Stimulated activated CD8-positive, alpha-beta memory T cell treated with anti-CD3 and anti-CD28 coated beads, Interleukin-15, amount 100 ng/mL, for 48 hours (primary cell): ENCODE measurements around the gene CYB5R4.

ENCODE experiments used
- DNase-seq, 2 donors: peaks; one replicate each; pipeline ENCODE4 v3.0.0-alpha.2; 2020; ENCODE audit warnings: low read depth in 2 of 2

Gene CYB5R4

DNA sequence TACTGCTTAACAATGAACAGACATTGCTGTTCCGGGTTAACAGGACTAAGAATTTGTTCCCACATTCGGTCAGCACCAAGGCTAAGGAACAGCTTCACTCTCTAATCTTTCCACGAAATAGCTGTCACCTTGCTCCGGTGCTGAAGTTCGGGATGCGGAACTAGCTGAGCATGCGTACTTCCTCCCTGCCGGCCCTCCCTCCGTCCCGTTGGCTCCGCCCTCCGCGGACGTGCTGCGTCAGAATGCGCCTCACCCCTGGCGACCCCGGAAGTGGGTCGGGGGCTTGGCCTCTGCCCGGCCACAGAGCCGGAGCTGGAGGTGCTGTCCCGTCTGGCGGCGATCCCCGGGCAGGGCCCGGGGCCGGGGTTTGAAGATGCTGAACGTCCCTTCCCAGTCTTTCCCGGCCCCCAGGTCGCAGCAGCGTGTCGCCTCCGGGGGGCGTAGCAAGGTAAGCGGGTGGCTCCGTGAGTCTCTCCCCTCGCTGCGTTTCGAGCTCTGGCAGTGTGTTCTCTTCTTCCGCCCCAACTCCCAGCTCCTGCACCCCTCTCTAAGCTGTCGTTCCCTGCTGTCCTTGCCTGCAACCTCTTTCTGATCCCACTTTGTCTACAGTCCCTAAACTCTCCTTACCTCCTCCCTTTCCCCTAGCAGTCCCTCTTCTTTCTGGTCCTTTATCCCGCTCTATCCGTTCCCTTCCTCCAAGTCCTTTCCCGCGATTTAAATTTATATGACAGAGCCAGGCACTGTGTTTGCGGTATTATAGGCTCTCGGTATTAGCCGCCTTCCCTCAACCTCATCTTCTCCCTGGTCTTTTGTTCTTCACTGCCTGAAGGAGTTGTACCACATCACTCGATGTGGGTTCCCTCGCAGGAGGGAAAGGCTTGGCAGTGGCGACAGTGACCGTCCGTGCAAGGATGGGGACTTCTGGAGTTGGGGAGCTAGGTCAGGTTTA lies at the start of gene CYB5R4:
CYB5R4 (plus strand) TSS at position 280 of the 949 bp plus-strand sequence; CDS start at position 374, 94 bp downstream.
- peak; percentile 90 to 91 for DNase-seq

- no peak for DNase-seq
Measured at GRCh38 chr6:83812595-83812994, 46.9 kb upstream of the CYB5R4 start.

DNA sequence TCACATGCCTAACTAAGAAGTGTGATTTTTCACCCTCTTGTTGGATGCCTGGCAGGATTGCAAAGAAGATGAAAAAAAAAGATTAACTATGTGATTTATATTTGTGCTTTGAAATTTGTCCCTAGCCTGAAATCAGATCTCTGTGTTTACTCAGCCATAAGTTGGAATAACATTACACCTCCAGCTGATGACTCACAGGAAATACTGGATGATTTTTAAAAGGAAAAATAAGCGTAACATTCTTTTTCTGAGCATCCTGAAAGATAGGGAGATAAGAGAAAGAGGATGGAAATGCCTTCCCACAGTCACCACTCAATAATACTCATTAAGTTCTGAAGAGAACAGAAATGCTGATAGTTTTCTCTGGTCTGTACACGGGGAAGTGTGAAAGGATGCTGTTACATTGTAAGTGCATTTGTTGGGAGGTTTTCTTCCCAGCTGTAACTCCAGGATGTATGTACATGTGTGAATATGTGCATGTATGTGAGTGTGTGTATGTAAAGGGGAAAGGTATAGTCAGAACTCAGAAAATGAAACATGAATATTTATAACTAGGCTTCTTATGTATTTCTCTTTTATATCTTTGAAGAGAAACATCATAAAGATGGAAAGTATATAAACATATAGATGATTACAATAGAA lies 43.7 kb upstream of the CYB5R4 start:
- DNase-seq: no peak

DNA sequence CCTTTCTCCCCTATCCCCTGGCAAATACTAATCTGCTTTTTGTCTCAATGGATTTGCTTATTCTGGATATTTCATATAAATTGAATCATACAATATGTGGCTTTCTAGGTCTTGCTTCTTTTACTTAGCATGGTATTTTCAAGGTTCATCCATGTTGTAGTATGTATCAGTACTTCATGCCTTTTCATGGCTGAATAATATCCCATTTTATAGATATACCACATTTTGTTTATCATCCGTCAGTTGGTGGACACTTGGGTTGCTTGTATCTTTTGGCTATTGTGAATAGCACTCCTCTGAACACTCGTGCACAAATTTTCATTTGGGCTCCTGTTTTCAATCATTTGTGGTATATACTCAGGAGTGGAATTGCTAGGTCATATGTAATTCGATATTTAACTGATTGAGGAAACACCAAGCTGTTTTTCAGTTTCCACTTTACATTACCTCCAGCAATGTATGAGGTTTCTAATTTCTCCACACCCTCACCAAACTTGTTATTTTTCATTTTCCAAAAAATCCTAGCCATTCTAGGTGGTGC lies 36.8 kb upstream of the CYB5R4 start:
- DNase-seq: no peak

- no peak for DNase-seq
Measured at GRCh38 chr6:83824388-83824801, 35.1 kb upstream of the CYB5R4 start.

GRCh38 chr6:83824831-83825230 lies 34.7 kb upstream of the CYB5R4 start:
- DNase-seq: no peak

- no peak for DNase-seq
Measured at GRCh38 chr6:83827050-83827449, 32.4 kb upstream of the CYB5R4 start.

DNA sequence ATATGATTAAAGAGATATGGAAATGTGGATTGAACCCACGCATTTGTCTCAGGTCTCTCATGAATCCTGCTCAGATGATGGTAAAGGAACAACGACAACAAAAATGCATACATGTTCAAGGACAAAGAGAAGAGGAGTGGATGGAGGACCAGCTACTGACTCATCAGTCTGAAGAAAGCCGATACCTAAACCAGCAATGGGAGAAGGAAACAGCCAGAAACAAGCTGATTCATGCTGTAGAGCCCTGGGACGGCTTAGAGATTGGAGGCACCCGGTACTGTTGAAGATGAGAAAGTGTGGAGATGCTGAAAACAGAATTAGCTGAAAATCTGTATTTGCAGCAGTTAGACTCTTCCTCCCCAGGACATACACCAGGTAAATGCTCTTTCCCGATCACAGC lies 20.8 kb upstream of the CYB5R4 start:
- DNase-seq: no peak

- DNase-seq: no peak
Measured at GRCh38 chr6:83844170-83844569, 15.3 kb upstream of the CYB5R4 start.

DNA sequence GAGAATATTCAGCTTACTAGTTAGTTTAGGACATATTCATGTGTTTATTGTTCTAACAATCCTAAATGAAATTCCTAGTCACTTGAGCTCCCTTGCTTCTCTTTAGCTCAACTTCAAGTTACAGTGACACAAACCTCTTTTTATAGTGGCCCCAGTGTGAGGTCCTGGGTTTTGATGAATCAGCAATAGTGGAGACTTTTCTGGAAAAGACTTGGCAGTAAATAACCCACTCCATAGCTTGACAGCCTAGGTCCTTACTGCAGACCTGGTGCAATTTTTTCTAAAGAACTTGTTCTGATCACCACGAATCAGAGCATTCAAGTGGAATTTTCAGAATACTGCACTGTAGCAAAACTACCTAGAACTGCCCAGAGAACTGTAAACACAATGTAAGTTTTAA lies 13.2 kb upstream of the CYB5R4 start:
- DNase-seq: no peak

GRCh38 chr6:83847179-83847578 lies 12.3 kb upstream of the CYB5R4 start:
- DNase-seq: no peak

- DNase-seq: no peak
Measured at GRCh38 chr6:83849127-83849526, 10.4 kb upstream of the CYB5R4 start.

- no peak for DNase-seq
Measured at GRCh38 chr6:83849610-83850009, 9.9 kb upstream of the CYB5R4 start.

- no peak for DNase-seq
Measured at GRCh38 chr6:83852528-83853177, 6.8 kb upstream of the CYB5R4 start.

GRCh38 chr6:83853178-83854000 lies 6.1 kb upstream of the CYB5R4 start, which contains the start of gene RIPPLY2:
Gene RIPPLY2 (plus strand): TSS chr6:83853360. CDS start chr6:83853417, 57 bp downstream.
- DNase-seq: no peak

DNA sequence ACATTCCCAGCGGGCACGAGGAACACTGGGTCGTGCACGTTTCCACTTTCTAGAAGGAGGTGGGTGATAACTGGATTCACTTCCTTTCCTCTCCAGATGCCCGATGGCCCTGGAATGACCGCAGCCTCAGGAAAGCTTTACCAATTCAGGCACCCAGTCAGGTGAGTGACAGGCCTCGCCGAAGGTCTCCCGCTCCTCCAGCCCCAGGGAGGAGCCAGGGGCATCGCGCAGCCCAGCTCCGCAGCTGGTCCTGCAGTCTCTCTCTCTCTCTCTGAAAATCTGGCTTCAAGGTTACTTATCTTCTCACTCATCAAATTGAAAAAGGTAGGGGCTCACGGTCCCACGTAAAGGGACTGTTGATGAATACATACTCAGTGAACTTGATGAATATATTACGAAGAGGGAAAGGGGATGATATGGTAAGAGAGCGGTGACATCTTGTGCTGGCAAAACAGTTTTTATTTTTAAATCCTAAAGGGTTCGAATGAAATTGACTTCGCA lies 5.4 kb upstream of the CYB5R4 start:
- no peak for DNase-seq

DNA sequence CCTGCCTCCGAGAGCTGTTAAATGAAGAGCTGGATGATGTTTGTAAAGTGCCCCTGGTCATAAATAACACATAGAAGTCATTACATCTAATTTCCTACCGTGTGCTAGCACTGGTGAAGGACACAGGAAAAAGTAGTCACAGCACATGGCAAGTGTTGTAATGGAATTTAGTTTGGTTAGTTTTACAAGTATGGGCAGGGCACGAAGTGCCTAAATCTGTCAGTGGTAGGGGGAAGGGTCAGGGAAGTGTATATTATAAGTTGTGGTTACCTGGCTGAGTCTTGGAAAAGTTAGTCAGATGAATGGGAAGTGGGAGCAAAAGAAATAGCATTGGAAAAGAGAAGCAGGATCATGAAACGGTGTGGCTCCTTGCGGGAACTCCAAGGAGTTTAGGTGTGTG lies 4.7 kb upstream of the CYB5R4 start:
- DNase-seq: no peak

DNA sequence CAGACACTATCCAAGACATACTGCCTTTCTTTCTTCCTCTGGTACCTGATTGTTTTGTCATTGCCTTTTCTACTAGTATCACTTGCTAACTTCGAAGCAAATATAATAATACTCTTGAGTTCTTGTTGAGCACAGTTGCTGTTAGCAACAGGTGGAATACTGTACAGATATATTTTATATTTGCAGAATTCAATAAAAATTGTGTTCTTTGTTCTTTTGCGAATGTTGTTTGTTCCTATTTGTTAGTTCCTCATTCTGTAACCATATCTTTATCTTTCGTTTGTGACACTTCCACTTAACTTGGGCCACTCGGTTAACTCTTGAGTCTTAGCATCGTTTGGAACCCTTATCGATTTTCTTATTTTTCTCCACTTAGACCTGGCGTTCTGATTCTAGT lies 868 bp downstream of the CYB5R4 start:
- DNase-seq: no peak

DNA sequence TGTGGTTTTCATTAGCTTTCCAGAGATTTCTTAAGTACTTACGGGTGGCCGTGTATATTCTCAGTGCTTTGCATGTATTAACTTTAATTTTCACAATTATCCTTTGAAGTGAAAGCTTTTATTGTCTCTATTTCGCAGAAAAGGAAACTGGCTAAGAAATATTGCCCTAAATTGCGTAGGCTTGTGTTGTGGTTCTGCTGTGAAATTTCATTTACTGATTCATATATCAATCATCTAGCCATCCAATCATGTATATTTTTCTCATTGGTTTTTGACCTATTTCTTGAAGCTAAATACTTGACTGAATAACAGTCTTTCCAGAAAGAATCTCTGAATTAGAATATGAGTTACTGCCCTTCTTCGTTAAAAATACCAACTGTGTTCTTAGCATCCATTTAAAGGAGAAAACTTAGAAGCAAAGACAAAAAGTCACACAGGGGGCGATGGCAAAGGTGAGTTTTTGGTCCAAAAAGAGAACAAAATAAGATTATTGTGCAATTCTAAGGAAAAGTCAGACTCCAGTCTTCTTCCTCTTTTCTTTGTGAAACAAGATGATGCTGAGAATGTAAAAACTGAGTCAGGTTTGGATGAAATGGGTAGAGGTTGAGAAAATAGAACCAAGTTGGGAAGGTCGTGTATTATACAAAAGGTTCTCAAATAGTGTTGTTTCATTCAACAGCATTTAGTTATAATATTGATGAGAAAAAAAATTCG lies 1.4 kb downstream of the CYB5R4 start:
- DNase-seq: no peak

DNA sequence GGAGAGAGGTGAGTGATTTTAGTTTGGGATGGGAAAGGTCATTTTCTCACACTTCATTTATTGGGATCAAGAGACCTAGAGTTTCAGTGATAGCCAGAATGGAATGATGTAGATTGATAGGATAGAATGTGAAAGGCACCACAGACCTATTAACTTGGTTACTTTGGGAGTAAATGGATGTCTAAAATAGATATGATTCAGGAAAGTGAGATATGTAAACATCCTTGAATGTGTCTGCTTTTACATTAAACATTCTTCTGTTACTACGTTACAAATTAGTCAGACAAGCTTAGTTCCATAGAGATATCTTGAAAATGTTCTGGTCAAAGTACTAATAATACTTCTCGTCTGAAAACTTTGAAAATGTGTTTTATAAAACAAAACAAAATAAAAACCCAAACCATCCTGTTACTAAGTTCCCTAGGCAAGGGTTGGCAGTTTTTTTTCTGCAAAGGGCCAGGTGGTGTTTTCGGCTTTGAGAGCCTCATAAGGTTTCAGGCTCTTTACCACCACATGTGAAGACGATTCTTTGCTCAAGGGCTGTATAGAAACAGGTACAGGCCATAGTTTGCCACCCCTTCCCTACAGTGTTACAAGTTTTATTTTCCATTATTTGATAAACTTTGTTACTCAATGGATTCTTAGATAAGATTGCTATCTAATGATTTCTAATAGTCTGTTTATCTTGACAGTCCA lies 3.4 kb downstream of the CYB5R4 start:
- no peak for DNase-seq
